GM18505 (cell line): ENCODE measurements around the gene UGT1A10.

Experiments
- ATAC-seq: cut with Tn5 transposase; IDR thresholded peaks from one replicate; pipeline ENCODE4 v1.9.1; 2021; ENCODE audit not compliant: unreplicated experiment
- POLR2A ChIP-seq: IDR thresholded peaks from 4 replicates; pipeline ENCODE4 v1.6.1; 2011; ENCODE audit warnings: borderline replicate concordance; ENCODE audit not compliant: insufficient read depth, insufficient read length; ENCODE audit errors: extremely low read depth

Gene UGT1A10

DNA sequence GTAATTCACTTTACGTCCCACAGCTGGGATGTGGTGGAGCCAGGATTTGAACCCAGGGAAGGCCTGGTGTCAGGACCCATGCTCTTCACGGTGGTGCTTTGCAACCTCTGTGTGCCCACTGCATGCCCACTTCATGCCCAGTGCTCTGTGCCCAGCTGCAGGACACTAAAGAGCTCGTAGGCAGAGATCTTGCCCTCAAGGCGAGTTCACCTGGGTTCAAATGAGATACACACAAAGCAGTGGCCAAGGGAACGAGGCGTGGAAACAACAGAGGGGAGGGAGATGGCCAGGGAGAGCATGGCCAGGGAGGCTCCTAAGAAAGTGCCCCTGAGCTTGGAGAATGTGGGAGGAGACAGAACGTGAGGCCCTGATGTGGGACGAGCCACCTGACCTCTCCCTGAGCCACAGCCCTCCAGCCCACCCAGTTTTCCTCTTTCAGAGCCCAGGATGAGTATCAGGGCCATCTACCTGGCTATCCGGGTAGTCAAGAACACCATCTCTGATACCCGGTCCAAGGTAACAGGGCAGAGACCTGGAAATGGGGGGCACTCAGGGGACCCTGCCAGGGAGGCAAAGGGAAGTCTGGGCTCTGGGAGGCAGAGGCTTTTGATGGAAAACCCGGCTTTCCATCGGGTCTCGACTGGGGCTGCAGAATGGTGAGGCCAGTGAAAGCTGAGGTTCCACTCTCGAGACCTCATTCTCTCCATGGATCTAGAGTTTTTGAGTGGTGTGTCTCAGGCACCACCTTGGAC is 162.3 kb downstream of the UGT1A10 start:
- no peak for TF ChIP-seq POLR2A
- ATAC-seq = no peak

- TF ChIP-seq POLR2A = no peak
- no peak for ATAC-seq
Measured at GRCh38 chr2:233799087-233799665, 162.9 kb downstream of the UGT1A10 start.

DNA sequence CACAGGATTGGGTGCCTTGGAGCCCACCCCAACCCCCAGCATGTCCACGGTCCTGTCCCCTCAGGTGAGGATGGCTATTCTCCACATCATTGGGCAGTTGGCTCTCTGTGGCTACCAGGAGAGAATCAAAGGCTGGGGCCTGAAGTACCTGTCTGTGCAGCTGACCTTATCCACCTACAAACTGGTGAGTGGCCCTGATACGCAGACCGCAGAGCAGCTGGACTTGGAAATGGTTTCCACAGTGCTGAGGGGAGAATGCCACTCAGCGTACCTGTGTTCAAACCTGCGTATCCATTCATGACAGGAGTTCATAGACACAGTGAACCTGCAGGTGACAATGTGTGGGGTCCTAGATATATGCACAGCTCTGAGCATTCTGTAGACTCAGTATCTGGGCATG is 163.5 kb downstream of the UGT1A10 start:
- no peak for ATAC-seq
- no peak for TF ChIP-seq POLR2A

- TF ChIP-seq POLR2A = no peak
- ATAC-seq = no peak
Measured at GRCh38 chr2:233800208-233800607, 164.0 kb downstream of the UGT1A10 start.

- no peak for TF ChIP-seq POLR2A
- no peak for ATAC-seq
Measured at GRCh38 chr2:233801357-233802131, 165.3 kb downstream of the UGT1A10 start.

- ATAC-seq = no peak
- TF ChIP-seq POLR2A = no peak
Measured at GRCh38 chr2:233802132-233802815, 166.0 kb downstream of the UGT1A10 start.

DNA sequence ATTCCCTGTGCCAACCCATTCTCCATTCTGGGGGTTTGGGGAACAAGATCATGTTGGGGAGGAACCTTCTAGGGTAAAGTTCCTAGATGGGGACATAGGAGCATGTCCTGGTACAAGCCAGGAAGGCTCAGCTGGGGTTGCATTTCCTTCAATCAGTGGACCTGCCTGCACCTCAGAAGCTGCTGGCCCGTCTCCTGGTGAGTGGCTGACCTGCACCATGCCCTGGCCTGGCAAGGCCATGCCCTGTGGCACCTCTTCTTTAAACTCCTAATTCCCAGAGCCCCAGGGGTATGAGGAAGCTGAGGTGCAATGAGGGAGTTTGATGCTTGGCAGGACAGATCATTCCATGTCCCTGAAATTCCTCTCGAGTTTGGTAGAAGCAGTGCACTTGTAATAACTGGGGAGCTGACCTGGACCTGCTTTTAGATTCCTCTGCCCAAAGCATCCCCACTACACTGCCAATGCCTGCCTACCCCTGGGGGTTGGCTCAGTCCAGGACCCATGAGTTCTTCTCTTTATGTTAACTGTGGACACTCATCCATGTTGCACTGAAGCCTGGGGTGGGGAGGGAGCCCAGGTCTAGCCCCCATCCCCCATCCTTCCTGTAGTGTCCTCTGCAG is 167.2 kb downstream of the UGT1A10 start:
- no peak for ATAC-seq
- TF ChIP-seq POLR2A = no peak

GRCh38 chr2:233803994-233804393 is 167.7 kb downstream of the UGT1A10 start:
- ATAC-seq = no peak
- no peak for TF ChIP-seq POLR2A

GRCh38 chr2:233807215-233807865 is 171.1 kb downstream of the UGT1A10 start:
- ATAC-seq = no peak
- TF ChIP-seq POLR2A = no peak

GRCh38 chr2:233807966-233808935 is 172.0 kb downstream of the UGT1A10 start:
- no peak for TF ChIP-seq POLR2A
- ATAC-seq = no peak

GRCh38 chr2:233810385-233810784 is 174.1 kb downstream of the UGT1A10 start:
- TF ChIP-seq POLR2A = no peak
- ATAC-seq = no peak

DNA sequence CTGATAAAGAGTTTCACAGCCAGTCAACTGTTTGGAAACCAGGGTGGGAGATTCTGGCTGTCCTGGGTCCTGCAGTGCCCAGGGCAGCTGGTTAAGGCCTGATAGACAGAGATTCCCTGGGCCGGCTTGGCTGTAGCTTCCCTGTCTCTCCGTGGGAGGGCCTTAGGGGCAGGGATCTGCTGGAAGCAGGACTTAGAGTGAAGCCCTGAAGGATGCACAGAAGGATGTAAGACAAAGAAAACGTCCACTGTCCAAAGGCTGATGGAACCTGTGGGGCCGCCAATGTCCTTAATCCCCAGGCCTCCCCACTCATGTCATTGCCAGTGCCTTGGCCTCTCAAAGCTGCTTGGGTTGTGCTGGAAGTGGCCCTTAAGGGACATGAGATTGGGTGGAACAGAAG is 174.8 kb downstream of the UGT1A10 start:
- TF ChIP-seq POLR2A = no peak
- no peak for ATAC-seq

GRCh38 chr2:233811732-233812131 is 175.5 kb downstream of the UGT1A10 start:
- no peak for TF ChIP-seq POLR2A
- no peak for ATAC-seq
